Colonic mucosa (tissue), 4 donors: ENCODE data around the gene ZIK1. TPM values are rescaled to one million over a fixed set of nuclear protein-coding genes. Genes with fewer than 3 reads are reported as not detected.

Experiments used
- DNase-seq: peaks from one replicate; pipeline ENCODE4 v3.0.0-alpha.2; 2020
- H3K27ac ChIP-seq: fragments of 200-600 bp; one replicate; pipeline ENCODE4 v1.8.0; 2021
- H3K27me3 ChIP-seq: fragments of 200-600 bp; one replicate; pipeline ENCODE4 v1.8.0; 2021
- H3K36me3 ChIP-seq: fragments of 200-600 bp; one replicate; pipeline ENCODE4 v1.8.0; 2021
- H3K4me1 ChIP-seq: fragments of 200-600 bp; one replicate; pipeline ENCODE4 v1.8.0; 2021; ENCODE audit warnings: mild to moderate bottlenecking
- H3K4me3 ChIP-seq: fragments of 200-600 bp; one replicate; pipeline ENCODE4 v1.8.0; 2021
- H3K9ac ChIP-seq, 2 donors: one replicate each; pipeline ENCODE4 v1.7.0; 2013; ENCODE audit warnings: control low read depth in 2 of 2, low read depth in 2 of 2, low read length in 2 of 2
- H3K9me3 ChIP-seq: fragments of 200-600 bp; one replicate; pipeline ENCODE4 v1.8.0; 2021
- CTCF ChIP-seq: fragments of 200-600 bp; IDR thresholded peaks from one replicate; pipeline ENCODE4 v1.8.0; 2022; ENCODE audit warnings: antibody characterized with exemption, mild to moderate bottlenecking
- intact Hi-C: fragments of 100-400 bp; cut with DNase I; formaldehyde crosslinking; loops from one replicate; pipeline ENCODE4 v1.14.1; 2022
- total RNA-seq, 2 donors: library from RNA; stranded (reverse); fragmentation: NEBNext Ultra II Directional in 1 of 2; extraction: Animal tissue kit (Norgen Biotek cat#: 25700) in 1 of 2; gene quantifications; one replicate each; pipeline ENCODE4 v1.2.1, GENCODE V29; 2021
- donor health status: healthy.
- donor health status: DM: no; HTN: no; CAD: no.
- donor health status: DM: no; HTN: no; CAD: no.

Gene ZIK1
- total RNA-seq, 2 donors from 2014 or later = 1.3 to 1.8 TPM

- peak within 1 kb of the TSS; percentile 81 for H3K9ac ChIP-seq
- H3K36me3 ChIP-seq = peaks cover 4% of the 10 kb centered on the region
- H3K9me3 ChIP-seq = no peaks in the 10 kb centered on the region
- H3K4me3 ChIP-seq = peak within 1 kb of the TSS; percentile 97
- peak; percentile 95 for DNase-seq
- H3K27ac ChIP-seq = peak within 1 kb of the TSS; percentile 45
- H3K27me3 ChIP-seq = no peaks in the 10 kb centered on the region
- TF ChIP-seq CTCF = no peak
- no peaks in the 10 kb centered on the region for H3K4me1 ChIP-seq
- intact Hi-C loops = no loop called here
Measured at GRCh38 chr19:57632987-57633831, 49.3 kb downstream of the ZIK1 start, which contains the start of gene ZNF211. TSS of gene ZNF211 (plus strand) at chr19:57633168. CDS start at chr19:57633347, 179 bp downstream.

DNA sequence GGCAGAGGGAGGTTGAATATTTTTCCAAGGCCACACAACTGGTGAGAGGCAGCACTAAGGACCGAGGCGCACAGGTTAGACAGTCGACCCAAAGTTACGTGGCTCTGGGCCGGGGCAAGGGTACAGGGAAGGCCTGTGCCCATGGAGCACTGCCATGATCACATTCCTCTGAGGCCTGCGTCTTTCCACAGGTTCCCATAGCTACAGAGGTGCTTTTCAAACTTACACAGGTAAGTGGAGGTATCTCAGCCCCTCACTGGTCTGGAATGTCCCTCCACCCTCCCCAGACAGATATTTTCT lies 49.8 kb downstream of the ZIK1 start:
- no peaks in the 10 kb centered on the region for H3K9me3 ChIP-seq
- no peak for TF ChIP-seq CTCF

GRCh38 chr19:57637379-57637778 lies 53.4 kb downstream of the ZIK1 start:
- Histone ChIP-seq H3K9ac (no peak overlapping the region), H3K27me3 (no peaks in the 10 kb centered on the region), H3K9me3 (no peaks in the 10 kb centered on the region), H3K4me3 (no peak overlapping the region), H3K4me1 (no peaks in the 10 kb centered on the region), H3K27ac (no peak overlapping the region), H3K36me3 (peaks cover 29% of the 10 kb centered on the region)
- DNase-seq = no peak
- intact Hi-C loops = no loop called here
- TF ChIP-seq CTCF = no peak

More for the DNA sequence above, 49.8 kb downstream of the ZIK1 start:
- H3K4me1 ChIP-seq = no peaks in the 10 kb centered on the region
- no peak overlapping the region for H3K27ac ChIP-seq
- no peaks in the 10 kb centered on the region for H3K27me3 ChIP-seq
- intact Hi-C loops = no loop called here
- H3K36me3 ChIP-seq = peaks cover 4% of the 10 kb centered on the region
- peak overlapping the region in 1 of 2 donors; percentile 81 for H3K9ac ChIP-seq
- H3K4me3 ChIP-seq = peak overlapping the region; percentile 97
- no peak for DNase-seq

DNA sequence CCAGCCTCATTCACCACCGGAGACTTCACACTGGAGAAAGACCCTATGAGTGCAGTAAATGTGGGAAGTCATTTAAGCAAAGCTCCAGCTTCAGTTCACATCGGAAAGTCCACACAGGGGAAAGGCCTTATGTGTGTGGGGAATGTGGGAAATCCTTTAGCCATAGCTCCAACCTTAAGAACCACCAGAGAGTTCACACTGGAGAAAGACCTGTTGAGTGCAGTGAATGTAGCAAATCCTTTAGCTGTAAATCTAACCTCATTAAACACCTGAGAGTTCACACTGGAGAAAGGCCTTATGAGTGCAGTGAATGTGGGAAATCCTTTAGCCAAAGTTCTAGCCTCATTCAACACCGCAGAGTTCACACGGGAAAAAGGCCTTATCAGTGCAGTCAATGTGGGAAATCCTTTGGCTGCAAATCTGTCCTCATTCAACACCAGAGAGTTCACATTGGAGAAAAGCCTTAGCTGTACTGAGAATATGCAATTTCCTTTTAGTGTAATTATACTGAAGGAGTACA lies 57.8 kb downstream of the ZIK1 start:
- H3K27me3 ChIP-seq = no peaks in the 10 kb centered on the region
- H3K9me3 ChIP-seq = no peaks in the 10 kb centered on the region
- peaks cover 26% of the 10 kb centered on the region for H3K36me3 ChIP-seq
- H3K9ac ChIP-seq = no peak overlapping the region
- H3K27ac ChIP-seq = no peak overlapping the region
- no peaks in the 10 kb centered on the region for H3K4me1 ChIP-seq
- no peak for TF ChIP-seq CTCF
- intact Hi-C loops = no loop called here
- no peak for DNase-seq
- H3K4me3 ChIP-seq = no peak overlapping the region

GRCh38 chr19:57642396-57643046 lies 58.6 kb downstream of the ZIK1 start:
- Histone ChIP-seq H3K36me3 (peaks cover 26% of the 10 kb centered on the region), H3K4me3 (no peak overlapping the region), H3K4me1 (no peaks in the 10 kb centered on the region), H3K27me3 (no peaks in the 10 kb centered on the region), H3K9me3 (no peaks in the 10 kb centered on the region), H3K27ac (no peak overlapping the region), H3K9ac (no peak overlapping the region)
- TF ChIP-seq CTCF = no peak
- no peak for DNase-seq
- intact Hi-C loops = no loop called here

Other genes with a start within 250 kb of the ZIK1 start
- 1 to 10 TPM; 3.6 TPM for gene ZNF304, start 232.9 kb upstream of the ZIK1 start, total RNA-seq
- 1 to 10 TPM; 3.8 to 4.6 TPM for gene TRAPPC2B, start 220.6 kb upstream of the ZIK1 start, total RNA-seq
- 1 to 10 TPM; 1.2 to 2.3 TPM for gene ZNF547, start 220.6 kb upstream of the ZIK1 start, total RNA-seq
- gene ZNF548, start 194.3 kb upstream of the ZIK1 start, total RNA-seq = 1 to 10 TPM; 6.5 to 7.6 TPM
- 1 to 10 TPM; 6.2 to 6.9 TPM for gene ZNF17, start 173.0 kb upstream of the ZIK1 start, total RNA-seq
- 1 to 10 TPM; 9.2 to 9.3 TPM for gene ZNF749, start 148.8 kb upstream of the ZIK1 start, total RNA-seq
- gene VN1R1, start 127.0 kb upstream of the ZIK1 start, total RNA-seq = under 1 TPM; 0.21 to 0.25 TPM
- gene ZNF772, start 106.6 kb upstream of the ZIK1 start, total RNA-seq = 1 to 10 TPM; 3.5 to 5.3 TPM
- gene ZNF419, start 96.4 kb upstream of the ZIK1 start, total RNA-seq = 1 to 10 TPM; 3.6 to 4.4 TPM
- 1 to 10 TPM; 4.7 to 5.3 TPM for gene ZNF773, start 84.2 kb upstream of the ZIK1 start, total RNA-seq
- 1 to 10 TPM; 2.6 to 2.8 TPM for gene ZNF549, start 56.8 kb upstream of the ZIK1 start, total RNA-seq
- gene ZNF550, start 24.3 kb upstream of the ZIK1 start, total RNA-seq = 1 to 10 TPM; 4.0 to 5.1 TPM
- 1 to 10 TPM; 2.2 to 3.5 TPM for gene ZNF416, start 5.2 kb upstream of the ZIK1 start, total RNA-seq
- gene ZNF530, start 15.7 kb downstream of the ZIK1 start, total RNA-seq = 1 to 10 TPM; 1.2 to 4.1 TPM
- gene ZNF134, start 30.1 kb downstream of the ZIK1 start, total RNA-seq = 1 to 10 TPM; 5.8 to 7.7 TPM
- gene ZNF211, start 49.0 kb downstream of the ZIK1 start, total RNA-seq = 1 to 10 TPM; 6.0 to 6.1 TPM
- not detected for gene ZSCAN4, start 84.8 kb downstream of the ZIK1 start, total RNA-seq
- 1 to 10 TPM; 4.7 to 5.9 TPM for gene ZNF551, start 97.8 kb downstream of the ZIK1 start, total RNA-seq
- gene ZNF154, start 125.1 kb downstream of the ZIK1 start, total RNA-seq = 1 to 10 TPM in 1 of 2 donors, under 1 TPM in 1; 0.67 to 2.0 TPM
- 1 to 10 TPM; 2.9 TPM for gene ZNF671, start 143.5 kb downstream of the ZIK1 start, total RNA-seq
- gene ZNF776, start 162.7 kb downstream of the ZIK1 start, total RNA-seq = 10 to 100 TPM; 13.5 to 14.5 TPM
- 10 to 100 TPM; 13.1 to 17.6 TPM for gene ZNF586, start 185.5 kb downstream of the ZIK1 start, total RNA-seq
- 10 to 100 TPM; 21.7 to 24.8 TPM for gene ZNF552, start 230.8 kb downstream of the ZIK1 start, total RNA-seq
- 10 to 100 TPM; 12.5 to 22.3 TPM for gene ZNF587B, start 246.2 kb downstream of the ZIK1 start, total RNA-seq